ENCODE data around the gene NUDT22.

NUDT22 gene

GRCh38 chr11:64229744-64230170 is 3.7 kb downstream of the NUDT22 start:
- Histone ChIP-seq H3K9ac (ENCODE audit: insufficient read length, low read depth) (peak overlapping the region; percentile 77), H3K9me3 (ENCODE audit: insufficient read depth, low read length) (no peaks in the 10 kb centered on the region), H3K27me3 (ENCODE audit: insufficient read depth, insufficient read length) (peaks cover 13% of the 10 kb centered on the region), H3K36me3 (ENCODE audit: insufficient read depth, insufficient read length, low read length) (peaks cover 9% of the 10 kb centered on the region), H3K4me1 (ENCODE audit: insufficient read depth, insufficient read length) (peaks cover 35% of the 10 kb centered on the region), H3K4me3 (ENCODE audit: insufficient read length, low read depth) (no peak overlapping the region)
- TF ChIP-seq SUZ12 (IDR thresholded peaks at IDR 0.05; ENCODE audit: extremely low read depth, insufficient read depth, insufficient read length) (no peak), YY1 (IDR thresholded peaks at IDR 0.05; ENCODE audit: insufficient read depth, insufficient read length) (no peak), ZNF274 (IDR thresholded peaks at IDR 0.05; ENCODE audit: low read depth, low read length) (no peak)
- no peak for DNase-seq (ENCODE audit: low read depth, low spot score)

DNA sequence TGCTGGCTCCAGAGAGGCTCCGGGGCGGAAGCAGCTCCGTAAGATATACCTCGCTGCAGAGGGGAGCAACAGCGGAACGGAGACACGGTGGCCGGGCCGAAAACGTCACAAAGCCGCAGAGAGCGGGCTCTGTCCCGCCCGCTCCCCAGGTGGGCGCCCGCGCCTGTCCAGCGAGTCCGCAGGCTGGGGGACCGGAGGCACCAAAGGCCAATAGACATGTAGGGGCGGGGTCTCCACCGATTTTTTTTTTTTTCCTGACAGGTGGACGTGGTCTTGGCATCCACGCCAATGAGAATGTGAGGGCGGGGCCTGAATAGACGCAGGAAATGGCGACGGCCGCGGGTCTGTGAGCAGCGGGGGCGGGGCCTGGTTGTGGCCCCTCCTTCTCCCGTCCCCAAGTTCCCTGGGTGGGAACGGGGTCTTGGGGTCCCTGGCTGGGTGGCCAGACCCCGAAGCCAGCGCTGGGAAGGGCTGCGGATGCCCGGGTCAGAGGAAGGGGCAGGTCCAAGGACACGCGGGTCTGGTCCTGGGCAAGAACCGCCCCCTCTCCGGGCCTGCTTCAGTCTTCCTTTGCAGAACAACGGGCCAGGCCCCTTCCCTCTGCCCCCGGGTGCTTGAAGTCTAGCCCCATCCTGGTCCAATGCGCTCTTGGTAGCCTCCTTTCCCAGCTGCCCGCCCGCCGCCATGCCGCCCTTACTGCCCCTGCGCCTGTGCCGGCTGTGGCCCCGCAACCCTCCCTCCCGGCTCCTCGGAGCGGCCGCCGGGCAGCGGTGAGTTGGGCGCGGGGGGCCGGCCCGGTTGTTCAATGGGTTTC is 4.3 kb downstream of the NUDT22 start, which contains the start of gene DNAJC4:
Gene DNAJC4 (plus strand): TSS at position 378 of the 814 bp plus-strand sequence. CDS start 307 bp downstream, at position 685.
- peaks cover 35% of the 10 kb centered on the region for H3K4me1 ChIP-seq (ENCODE audit: insufficient read depth, insufficient read length)
- peak; percentile 92 for DNase-seq (ENCODE audit: low read depth, low spot score)
- peak within 1 kb of the TSS; percentile 89 for H3K9ac ChIP-seq (ENCODE audit: insufficient read length, low read depth)
- H3K27me3 ChIP-seq (ENCODE audit: insufficient read depth, insufficient read length) = peaks cover 13% of the 10 kb centered on the region
- H3K9me3 ChIP-seq (ENCODE audit: insufficient read depth, low read length) = no peaks in the 10 kb centered on the region
- peak within 1 kb of the TSS; percentile 83 for H3K4me3 ChIP-seq (ENCODE audit: insufficient read length, low read depth)
- peaks cover 5% of the 10 kb centered on the region for H3K36me3 ChIP-seq (ENCODE audit: insufficient read depth, insufficient read length, low read length)
- no peak for TF ChIP-seq SUZ12 (IDR thresholded peaks at IDR 0.05; ENCODE audit: extremely low read depth, insufficient read depth, insufficient read length)
- TF ChIP-seq YY1 (IDR thresholded peaks at IDR 0.05; ENCODE audit: insufficient read depth, insufficient read length) = no peak
- TF ChIP-seq ZNF274 (IDR thresholded peaks at IDR 0.05; ENCODE audit: low read depth, low read length) = no peak

DNA sequence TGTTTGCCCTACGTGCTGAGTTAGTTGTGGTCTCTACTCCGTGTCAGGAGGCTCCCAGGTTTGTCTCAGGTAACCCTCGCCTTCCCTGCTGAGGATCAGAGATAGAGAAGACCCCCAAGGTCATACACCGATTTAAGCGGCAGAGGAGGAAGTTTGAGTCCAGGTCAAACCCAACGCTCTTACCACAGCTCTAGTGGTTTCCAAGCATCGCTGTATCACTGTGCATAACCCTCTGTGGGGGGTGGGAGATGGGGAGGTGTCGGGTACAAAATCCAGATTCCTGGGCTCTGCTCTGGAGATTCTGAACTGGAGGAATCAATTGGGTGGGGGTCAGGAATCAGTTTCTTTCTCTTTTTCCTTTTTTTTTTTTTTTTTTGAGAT is 4.9 kb downstream of the NUDT22 start:
- TF ChIP-seq YY1 (IDR thresholded peaks at IDR 0.05; ENCODE audit: insufficient read depth, insufficient read length) (no peak), SUZ12 (IDR thresholded peaks at IDR 0.05; ENCODE audit: extremely low read depth, insufficient read depth, insufficient read length) (no peak), ZNF274 (IDR thresholded peaks at IDR 0.05; ENCODE audit: low read depth, low read length) (no peak)
- Histone ChIP-seq H3K4me1 (ENCODE audit: insufficient read depth, insufficient read length) (peaks cover 35% of the 10 kb centered on the region), H3K9ac (ENCODE audit: insufficient read length, low read depth) (peak overlapping the region; percentile 89), H3K4me3 (ENCODE audit: insufficient read length, low read depth) (peak overlapping the region; percentile 83), H3K9me3 (ENCODE audit: insufficient read depth, low read length) (no peaks in the 10 kb centered on the region), H3K27me3 (ENCODE audit: insufficient read depth, insufficient read length) (peaks cover 13% of the 10 kb centered on the region), H3K36me3 (ENCODE audit: insufficient read depth, insufficient read length, low read length) (peaks cover 7% of the 10 kb centered on the region)
- no peak for DNase-seq (ENCODE audit: low read depth, low spot score)

GRCh38 chr11:64231546-64231945 is 5.5 kb downstream of the NUDT22 start:
- DNase-seq (ENCODE audit: low read depth, low spot score) = no peak
- H3K4me3 ChIP-seq (ENCODE audit: insufficient read length, low read depth) = no peak overlapping the region
- H3K4me1 ChIP-seq (ENCODE audit: insufficient read depth, insufficient read length) = peaks cover 35% of the 10 kb centered on the region
- H3K36me3 ChIP-seq (ENCODE audit: insufficient read depth, insufficient read length, low read length) = peaks cover 9% of the 10 kb centered on the region
- H3K9me3 ChIP-seq (ENCODE audit: insufficient read depth, low read length) = no peaks in the 10 kb centered on the region
- no peak for TF ChIP-seq YY1 (IDR thresholded peaks at IDR 0.05; ENCODE audit: insufficient read depth, insufficient read length)
- TF ChIP-seq ZNF274 (IDR thresholded peaks at IDR 0.05; ENCODE audit: low read depth, low read length) = no peak
- TF ChIP-seq SUZ12 (IDR thresholded peaks at IDR 0.05; ENCODE audit: extremely low read depth, insufficient read depth, insufficient read length) = no peak
- peaks cover 13% of the 10 kb centered on the region for H3K27me3 ChIP-seq (ENCODE audit: insufficient read depth, insufficient read length)
- H3K9ac ChIP-seq (ENCODE audit: insufficient read length, low read depth) = peak overlapping the region; percentile 42

DNA sequence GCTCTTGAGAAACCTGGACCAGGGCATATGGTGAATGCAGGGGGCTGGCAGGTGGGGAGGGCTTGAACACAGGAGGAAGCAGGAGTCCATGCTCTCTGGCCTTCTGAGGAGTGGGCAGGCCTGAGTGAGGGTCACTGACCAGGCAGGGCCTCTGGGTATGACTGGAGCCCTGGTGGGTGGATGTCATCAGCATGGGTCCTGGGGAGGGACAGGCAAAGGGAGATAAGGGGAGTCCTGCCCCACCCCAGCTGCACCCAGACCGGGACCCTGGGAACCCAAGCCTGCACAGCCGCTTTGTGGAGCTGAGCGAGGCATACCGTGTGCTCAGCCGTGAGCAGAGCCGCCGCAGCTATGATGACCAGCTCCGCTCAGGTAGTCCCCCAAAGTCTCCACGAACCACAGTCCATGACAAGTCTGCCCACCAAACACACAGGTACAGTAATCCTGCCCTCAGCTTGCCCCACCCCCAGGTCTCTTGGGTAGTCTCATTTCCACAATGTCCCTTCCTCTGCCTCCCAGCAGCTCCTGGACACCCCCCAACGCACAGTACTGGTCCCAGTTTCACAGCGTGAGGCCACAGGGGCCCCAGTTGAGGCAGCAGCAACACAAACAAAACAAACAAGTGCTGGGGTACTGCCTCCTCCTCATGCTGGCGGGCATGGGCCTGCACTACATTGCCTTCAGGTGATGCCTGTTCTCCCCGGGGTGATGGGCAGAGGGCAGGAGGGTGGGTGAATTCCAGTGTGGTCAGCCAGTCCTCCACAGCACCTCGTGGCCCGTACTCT is 6.3 kb downstream of the NUDT22 start:
- TF ChIP-seq SUZ12 (IDR thresholded peaks at IDR 0.05; ENCODE audit: extremely low read depth, insufficient read depth, insufficient read length) (no peak), ZNF274 (IDR thresholded peaks at IDR 0.05; ENCODE audit: low read depth, low read length) (no peak), YY1 (IDR thresholded peaks at IDR 0.05; ENCODE audit: insufficient read depth, insufficient read length) (no peak)
- peaks cover 13% of the 10 kb centered on the region for H3K27me3 ChIP-seq (ENCODE audit: insufficient read depth, insufficient read length)
- DNase-seq (ENCODE audit: low read depth, low spot score) = no peak
- H3K9me3 ChIP-seq (ENCODE audit: insufficient read depth, low read length) = no peaks in the 10 kb centered on the region
- H3K36me3 ChIP-seq (ENCODE audit: insufficient read depth, insufficient read length, low read length) = peaks cover 13% of the 10 kb centered on the region
- H3K4me1 ChIP-seq (ENCODE audit: insufficient read depth, insufficient read length) = peaks cover 26% of the 10 kb centered on the region
- H3K9ac ChIP-seq (ENCODE audit: insufficient read length, low read depth) = peak overlapping the region; percentile 42
- H3K4me3 ChIP-seq (ENCODE audit: insufficient read length, low read depth) = no peak overlapping the region

- Histone ChIP-seq H3K9me3 (ENCODE audit: insufficient read depth, low read length) (no peaks in the 10 kb centered on the region), H3K4me1 (ENCODE audit: insufficient read depth, insufficient read length) (peaks cover 25% of the 10 kb centered on the region), H3K27me3 (ENCODE audit: insufficient read depth, insufficient read length) (peaks cover 13% of the 10 kb centered on the region), H3K36me3 (ENCODE audit: insufficient read depth, insufficient read length, low read length) (peaks cover 18% of the 10 kb centered on the region), H3K9ac (ENCODE audit: insufficient read length, low read depth) (no peak overlapping the region), H3K4me3 (ENCODE audit: insufficient read length, low read depth) (no peak overlapping the region)
- DNase-seq (ENCODE audit: low read depth, low spot score) = no peak
- TF ChIP-seq YY1 (IDR thresholded peaks at IDR 0.05; ENCODE audit: insufficient read depth, insufficient read length) (no peak), SUZ12 (IDR thresholded peaks at IDR 0.05; ENCODE audit: extremely low read depth, insufficient read depth, insufficient read length) (no peak), ZNF274 (IDR thresholded peaks at IDR 0.05; ENCODE audit: low read depth, low read length) (no peak)
These were observed 6.9 kb downstream of the NUDT22 start for GRCh38 chr11:64232967-64233315.

All from NT2/D1 (cell line).